Duodenal mucosa (tissue), 2 donors: ENCODE measurements around the gene PWWP2B.

ENCODE experiments used
- H3K27ac ChIP-seq: one replicate; pipeline ENCODE4 v1.7.0; 2013; ENCODE audit warnings: low read depth, low read length
- H3K27me3 ChIP-seq, 2 donors: one replicate each; pipeline ENCODE4 v1.7.0; 2013; ENCODE audit warnings: low read length in 2 of 2, control low read depth in 1 of 2; ENCODE audit not compliant: insufficient read depth in 2 of 2, control insufficient read depth in 1 of 2
- H3K36me3 ChIP-seq, 2 donors: one replicate each; pipeline ENCODE4 v1.7.0; 2013; ENCODE audit warnings: low read length in 2 of 2, control low read depth in 1 of 2; ENCODE audit not compliant: insufficient read depth in 2 of 2, control insufficient read depth in 1 of 2
- H3K4me1 ChIP-seq, 2 donors: one replicate each; pipeline ENCODE4 v1.7.0; 2013; ENCODE audit warnings: low read length in 2 of 2, control low read depth in 1 of 2; ENCODE audit not compliant: insufficient read depth in 2 of 2, control insufficient read depth in 1 of 2
- H3K4me3 ChIP-seq, 2 donors: one replicate each; pipeline ENCODE4 v1.7.0; 2013; ENCODE audit warnings: low read length in 2 of 2, low read depth in 1 of 2
- H3K9ac ChIP-seq, 2 donors: one replicate each; pipeline ENCODE4 v1.7.0; 2013; ENCODE audit warnings: low read length in 2 of 2, low read depth in 1 of 2
- H3K9me3 ChIP-seq, 2 donors: one replicate each; pipeline ENCODE4 v1.7.0; 2013; ENCODE audit warnings: low read length in 2 of 2, control low read depth in 1 of 2; ENCODE audit not compliant: control insufficient read depth in 1 of 2

The PWWP2B gene

GRCh38 chr10:132363376-132363775 is 33.6 kb upstream of the PWWP2B start:
- no peak overlapping the region for H3K27ac ChIP-seq
- H3K4me3 ChIP-seq, result no peak overlapping the region
- peaks cover 0 to 11% of the 10 kb centered on the region in 2 donors for H3K36me3 ChIP-seq
- no peak overlapping the region for H3K9ac ChIP-seq
- no peaks in the 10 kb centered on the region for H3K9me3 ChIP-seq
- no peaks in the 10 kb centered on the region for H3K4me1 ChIP-seq
- no peaks in the 10 kb centered on the region for H3K27me3 ChIP-seq

GRCh38 chr10:132363921-132364593 is 32.9 kb upstream of the PWWP2B start:
- Histone ChIP-seq H3K4me1 (no peaks in the 10 kb centered on the region), H3K27ac (no peak overlapping the region), H3K27me3 (no peaks in the 10 kb centered on the region), H3K4me3 (no peak overlapping the region), H3K9me3 (no peaks in the 10 kb centered on the region), H3K36me3 (peaks cover 0 to 11% of the 10 kb centered on the region in 2 donors), H3K9ac (no peak overlapping the region)

- H3K27me3 ChIP-seq, result no peaks in the 10 kb centered on the region
- no peaks in the 10 kb centered on the region for H3K9me3 ChIP-seq
- peaks cover 0 to 11% of the 10 kb centered on the region in 2 donors for H3K36me3 ChIP-seq
- H3K4me1 ChIP-seq, result no peaks in the 10 kb centered on the region
- H3K9ac ChIP-seq, result no peak overlapping the region
- H3K4me3 ChIP-seq, result no peak overlapping the region
- H3K27ac ChIP-seq, result no peak overlapping the region
Measured at GRCh38 chr10:132364594-132364970, 32.4 kb upstream of the PWWP2B start.

- Histone ChIP-seq H3K4me1 (no peaks in the 10 kb centered on the region), H3K36me3 (peaks cover 0 to 11% of the 10 kb centered on the region in 2 donors), H3K27me3 (no peaks in the 10 kb centered on the region), H3K4me3 (no peak overlapping the region), H3K9ac (no peak overlapping the region), H3K9me3 (no peaks in the 10 kb centered on the region), H3K27ac (no peak overlapping the region)
Measured at GRCh38 chr10:132365102-132365501, 31.9 kb upstream of the PWWP2B start.

- Histone ChIP-seq H3K4me1 (no peaks in the 10 kb centered on the region), H3K9me3 (no peaks in the 10 kb centered on the region), H3K9ac (no peak overlapping the region), H3K27ac (no peak overlapping the region), H3K36me3 (peaks cover 0 to 11% of the 10 kb centered on the region in 2 donors), H3K4me3 (no peak overlapping the region), H3K27me3 (no peaks in the 10 kb centered on the region)
Measured at GRCh38 chr10:132366006-132366405, 31.0 kb upstream of the PWWP2B start.

GRCh38 chr10:132366499-132366898 is 30.5 kb upstream of the PWWP2B start:
- H3K27ac ChIP-seq, result no peak overlapping the region
- H3K4me1 ChIP-seq, result no peaks in the 10 kb centered on the region
- H3K9ac ChIP-seq, result no peak overlapping the region
- no peaks in the 10 kb centered on the region for H3K9me3 ChIP-seq
- H3K4me3 ChIP-seq, result no peak overlapping the region
- no peaks in the 10 kb centered on the region for H3K27me3 ChIP-seq
- peaks cover 0 to 11% of the 10 kb centered on the region in 2 donors for H3K36me3 ChIP-seq

- no peak overlapping the region for H3K27ac ChIP-seq
- no peaks in the 10 kb centered on the region for H3K27me3 ChIP-seq
- H3K4me3 ChIP-seq, result no peak overlapping the region
- H3K4me1 ChIP-seq, result no peaks in the 10 kb centered on the region
- H3K9ac ChIP-seq, result no peak overlapping the region
- H3K36me3 ChIP-seq, result peaks cover 0 to 11% of the 10 kb centered on the region in 2 donors
- H3K9me3 ChIP-seq, result no peaks in the 10 kb centered on the region
Measured at GRCh38 chr10:132368391-132368790, 28.6 kb upstream of the PWWP2B start.

- no peak overlapping the region for H3K9ac ChIP-seq
- no peaks in the 10 kb centered on the region for H3K27me3 ChIP-seq
- no peaks in the 10 kb centered on the region for H3K9me3 ChIP-seq
- H3K4me1 ChIP-seq, result no peaks in the 10 kb centered on the region
- peaks cover 0 to 11% of the 10 kb centered on the region in 2 donors for H3K36me3 ChIP-seq
- H3K4me3 ChIP-seq, result no peak overlapping the region
- H3K27ac ChIP-seq, result no peak overlapping the region
Measured at GRCh38 chr10:132368881-132369635, 27.9 kb upstream of the PWWP2B start.

- Histone ChIP-seq H3K9me3 (no peaks in the 10 kb centered on the region), H3K9ac (no peak overlapping the region), H3K27ac (no peak overlapping the region), H3K36me3 (peaks cover 0 to 11% of the 10 kb centered on the region in 2 donors), H3K27me3 (no peaks in the 10 kb centered on the region), H3K4me1 (no peaks in the 10 kb centered on the region), H3K4me3 (no peak overlapping the region)
Measured at GRCh38 chr10:132369636-132370185, 27.3 kb upstream of the PWWP2B start.
